WTC11 (cell line): ENCODE data around the gene ZFYVE28. TPM values are rescaled to one million over a fixed set of nuclear protein-coding genes. Genes with fewer than 3 reads are reported as not detected.

Source experiments
- ATAC-seq: fragments of 200-7000 bp; cut with Tn5 transposase; 2 replicates; pipeline ENCODE4 v1.10.0; 2021; ENCODE audit warnings: mild to moderate bottlenecking, moderate library complexity
- CTCF ChIA-PET: fragments of 300-600 bp; sonication (Branson Sonifier 250); formaldehyde crosslinking; loops from one replicate; lab custom pipeline; 2021; ENCODE audit warnings: antibody characterized with exemption; lab: Charles Lee
- POLR2A ChIA-PET: fragments of 350-600 bp; sonication (Branson Sonifier 250); formaldehyde crosslinking; loops from one replicate; lab custom pipeline; 2021; ENCODE audit warnings: antibody characterized with exemption; lab: Charles Lee
- DNase-seq: peaks from one replicate; pipeline ENCODE4 v3.0.0; 2021; ENCODE audit warnings: low spot score
- H3K27ac Mint-ChIP-seq: 2 replicates; pipeline ENCODE4 v1.8.0; 2021; ENCODE audit warnings: mixed read lengths
- H3K27me3 Mint-ChIP-seq: 2 replicates; pipeline ENCODE4 v1.8.0; 2021; ENCODE audit warnings: low read depth, mild to moderate bottlenecking, moderate library complexity, mixed read lengths
- H3K36me3 Mint-ChIP-seq: 2 replicates; pipeline ENCODE4 v1.8.0; 2021; ENCODE audit warnings: mixed read lengths
- H3K4me1 Mint-ChIP-seq: 2 replicates; pipeline ENCODE4 v1.8.0; 2022; ENCODE audit warnings: mixed read lengths
- H3K4me3 Mint-ChIP-seq: 2 replicates; pipeline ENCODE4 v1.8.0; 2021; ENCODE audit warnings: mild to moderate bottlenecking, moderate library complexity, mixed read lengths
- H3K9me3 Mint-ChIP-seq: 2 replicates; pipeline ENCODE4 v1.8.0; 2021; ENCODE audit warnings: mixed read lengths
- EMX1 ChIP-seq: fragments of 250-450 bp; sonication (Bioruptor Pico); IDR thresholded peaks from 2 replicates; pipeline ENCODE4 v1.8.0; 2021; ENCODE audit warnings: mild to moderate bottlenecking
- ETV6 ChIP-seq: sonication (generic); formaldehyde crosslinking; IDR thresholded peaks from 2 replicates; pipeline ENCODE4 v1.8.1; 2022; ENCODE audit warnings: mild to moderate bottlenecking, missing genetic modification reagents
- FOXJ3 ChIP-seq: sonication (generic); formaldehyde crosslinking; IDR thresholded peaks from 2 replicates; pipeline ENCODE4 v1.9.0; 2021; ENCODE audit warnings: missing genetic modification reagents, mild to moderate bottlenecking, borderline replicate concordance
- FOXK1 ChIP-seq: sonication (generic); formaldehyde crosslinking; IDR thresholded peaks from 2 replicates; pipeline ENCODE4 v1.8.0; 2022; ENCODE audit warnings: mild to moderate bottlenecking, moderate library complexity, missing genetic modification reagents
- GABPB1 ChIP-seq: sonication (generic); formaldehyde crosslinking; IDR thresholded peaks from 2 replicates; pipeline ENCODE4 v1.8.1; 2023; ENCODE audit warnings: mild to moderate bottlenecking, missing genetic modification reagents
- MAX ChIP-seq: sonication (generic); formaldehyde crosslinking; IDR thresholded peaks from 2 replicates; pipeline ENCODE4 v1.8.0; 2022; ENCODE audit warnings: mild to moderate bottlenecking, missing genetic modification reagents
- MYBL2 ChIP-seq: sonication (generic); formaldehyde crosslinking; IDR thresholded peaks from 2 replicates; pipeline ENCODE4 v1.8.1; 2023; ENCODE audit warnings: mild to moderate bottlenecking, moderate library complexity, missing genetic modification reagents
- NFATC4 ChIP-seq: fragments of 250-450 bp; sonication (Bioruptor Pico); IDR thresholded peaks from 2 replicates; pipeline ENCODE4 v1.9.0; 2021; ENCODE audit warnings: mild to moderate bottlenecking
- NFYB ChIP-seq: sonication (generic); formaldehyde crosslinking; conservative IDR thresholded peaks from 2 replicates; pipeline ENCODE4 v1.8.0; 2022; ENCODE audit warnings: low read depth, missing genetic modification reagents
- NR2C2 ChIP-seq: sonication (generic); formaldehyde crosslinking; IDR thresholded peaks from 2 replicates; pipeline ENCODE4 v1.8.0; 2022; ENCODE audit warnings: mild to moderate bottlenecking, missing genetic modification reagents
- OVOL2 ChIP-seq: fragments of 250-450 bp; sonication (Bioruptor Pico); IDR thresholded peaks from 2 replicates; pipeline ENCODE4 v1.9.0; 2021; ENCODE audit warnings: mild to moderate bottlenecking, borderline replicate concordance
- PRDM15 ChIP-seq: sonication (generic); formaldehyde crosslinking; IDR thresholded peaks from 2 replicates; pipeline ENCODE4 v1.8.0; 2022; ENCODE audit warnings: missing genetic modification reagents
- PRRX2 ChIP-seq: fragments of 250-450 bp; sonication (Bioruptor Pico); IDR thresholded peaks from 2 replicates; pipeline ENCODE4 v1.8.0; 2021; ENCODE audit warnings: mild to moderate bottlenecking
- RELA ChIP-seq: sonication (generic); formaldehyde crosslinking; IDR thresholded peaks from 2 replicates; pipeline ENCODE4 v1.8.1; 2022; ENCODE audit warnings: missing genetic modification reagents, mild to moderate bottlenecking, borderline replicate concordance
- RORB ChIP-seq: fragments of 250-450 bp; sonication (Bioruptor Pico); IDR thresholded peaks from 2 replicates; pipeline ENCODE4 v1.9.0; 2021; ENCODE audit warnings: mild to moderate bottlenecking
- SMAD4 ChIP-seq: sonication (generic); formaldehyde crosslinking; IDR thresholded peaks from 2 replicates; pipeline ENCODE4 v1.8.0; 2022; ENCODE audit warnings: mild to moderate bottlenecking, missing genetic modification reagents
- SOX15 ChIP-seq: fragments of 250-450 bp; sonication (Bioruptor Pico); IDR thresholded peaks from 2 replicates; pipeline ENCODE4 v1.9.0; 2021; ENCODE audit warnings: mild to moderate bottlenecking
- TCF7 ChIP-seq: sonication (generic); formaldehyde crosslinking; IDR thresholded peaks from 2 replicates; pipeline ENCODE4 v1.8.0; 2022; ENCODE audit warnings: mild to moderate bottlenecking, low read depth, missing genetic modification reagents, moderate library complexity
- TEAD1 ChIP-seq: sonication (generic); formaldehyde crosslinking; IDR thresholded peaks from 2 replicates; pipeline ENCODE4 v1.8.0; 2022; ENCODE audit warnings: mild to moderate bottlenecking, missing genetic modification reagents
- TEAD4 ChIP-seq: sonication (generic); formaldehyde crosslinking; IDR thresholded peaks from 2 replicates; pipeline ENCODE4 v1.8.0; 2022; ENCODE audit warnings: mild to moderate bottlenecking, missing genetic modification reagents
- ZNF416 ChIP-seq: fragments of 250-450 bp; sonication (Bioruptor Pico); IDR thresholded peaks from 2 replicates; pipeline ENCODE4 v1.9.0; 2021; ENCODE audit warnings: mild to moderate bottlenecking, inconsistent platforms
- total RNA-seq: library from RNA; stranded (reverse); gene quantifications from 3 replicates; pipeline ENCODE4 v1.2.3, GENCODE V29; 2021
- TF ChIP-seq, protein P1 (sequence below): sonication (generic); formaldehyde crosslinking; IDR thresholded peaks from 2 replicates; pipeline ENCODE4 v1.8.0; 2023; ENCODE audit warnings: missing genetic modification reagents
- TF ChIP-seq, protein P2 (sequence below): sonication (generic); formaldehyde crosslinking; IDR thresholded peaks from 2 replicates; pipeline ENCODE4 v1.8.1; 2023; ENCODE audit warnings: mild to moderate bottlenecking, missing genetic modification reagents, borderline replicate concordance

Gene ZFYVE28
- total RNA-seq, 1 experiment from 2014 or later, result 7.8 TPM

- Mint-ChIP-seq H3K27me3 (no peaks in the 10 kb centered on the region; the same call in 1 of the 2 replicates), H3K4me1 (no peaks in the 10 kb centered on the region), H3K36me3 (no peaks in the 10 kb centered on the region), H3K27ac (no peak overlapping the region), H3K4me3 (no peak overlapping the region), H3K9me3 (no peaks in the 10 kb centered on the region)
- TF ChIP-seq SOX15 (CRISPR knock-in tag), result no peak
- TF ChIP-seq ZNF416 (CRISPR knock-in tag), result no peak
- TF ChIP-seq TEAD4, result no peak
- no peak for TF ChIP-seq NFYB (CRISPR knock-in tag)
- TF ChIP-seq FOXJ3 (CRISPR knock-in tag), result no peak
- no peak for TF ChIP-seq EMX1 (CRISPR knock-in tag)
- no peak for TF ChIP-seq SMAD4 (CRISPR knock-in tag)
- TF ChIP-seq PRDM15 (CRISPR knock-in tag), result no peak
- no peak for TF ChIP-seq NFATC4 (CRISPR knock-in tag)
- no peak for TF ChIP-seq TCF7 (CRISPR knock-in tag)
- ATAC-seq, result no peak
- CTCF ChIA-PET, result no interaction called here
- no peak for DNase-seq
- POLR2A ChIA-PET, result interaction anchor here (0.7 kb wide), 1 partner anchor 116 kb away, joined by 5 read pairs; no protein-coding TSS in a partner anchor
These were observed 140.5 kb downstream of the ZFYVE28 start for GRCh38 chr4:2277956-2278355.

- Mint-ChIP-seq H3K27me3 (no peaks in the 10 kb centered on the region; the same call in 1 of the 2 replicates), H3K4me1 (no peaks in the 10 kb centered on the region), H3K36me3 (no peaks in the 10 kb centered on the region), H3K4me3 (no peak overlapping the region), H3K9me3 (no peaks in the 10 kb centered on the region), H3K27ac (no peak overlapping the region)
- ChIA-PET CTCF (interaction anchor here (0.6 kb wide), 1 partner anchor 366 kb away, joined by 4 read pairs; no protein-coding TSS in a partner anchor), POLR2A (no interaction called here)
- TF ChIP-seq PRDM15 (CRISPR knock-in tag) (no peak), OVOL2 (CRISPR knock-in tag) (no peak), MYBL2 (CRISPR knock-in tag) (no peak), EMX1 (CRISPR knock-in tag) (no peak), RORB (no peak), NR2C2 (no peak), MAX (CRISPR knock-in tag) (no peak), TEAD1 (CRISPR knock-in tag) (no peak), RELA (CRISPR knock-in tag) (no peak), ZNF416 (CRISPR knock-in tag) (no peak), GABPB1 (CRISPR knock-in tag) (no peak), FOXK1 (CRISPR knock-in tag) (no peak), SMAD4 (CRISPR knock-in tag) (no peak), PRRX2 (CRISPR knock-in tag) (no peak), ETV6 (CRISPR knock-in tag) (no peak)
- TF ChIP-seq, protein P1, sequence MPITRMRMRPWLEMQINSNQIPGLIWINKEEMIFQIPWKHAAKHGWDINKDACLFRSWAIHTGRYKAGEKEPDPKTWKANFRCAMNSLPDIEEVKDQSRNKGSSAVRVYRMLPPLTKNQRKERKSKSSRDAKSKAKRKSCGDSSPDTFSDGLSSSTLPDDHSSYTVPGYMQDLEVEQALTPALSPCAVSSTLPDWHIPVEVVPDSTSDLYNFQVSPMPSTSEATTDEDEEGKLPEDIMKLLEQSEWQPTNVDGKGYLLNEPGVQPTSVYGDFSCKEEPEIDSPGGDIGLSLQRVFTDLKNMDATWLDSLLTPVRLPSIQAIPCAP (CRISPR knock-in tag), result no peak
- TF ChIP-seq, protein P2, sequence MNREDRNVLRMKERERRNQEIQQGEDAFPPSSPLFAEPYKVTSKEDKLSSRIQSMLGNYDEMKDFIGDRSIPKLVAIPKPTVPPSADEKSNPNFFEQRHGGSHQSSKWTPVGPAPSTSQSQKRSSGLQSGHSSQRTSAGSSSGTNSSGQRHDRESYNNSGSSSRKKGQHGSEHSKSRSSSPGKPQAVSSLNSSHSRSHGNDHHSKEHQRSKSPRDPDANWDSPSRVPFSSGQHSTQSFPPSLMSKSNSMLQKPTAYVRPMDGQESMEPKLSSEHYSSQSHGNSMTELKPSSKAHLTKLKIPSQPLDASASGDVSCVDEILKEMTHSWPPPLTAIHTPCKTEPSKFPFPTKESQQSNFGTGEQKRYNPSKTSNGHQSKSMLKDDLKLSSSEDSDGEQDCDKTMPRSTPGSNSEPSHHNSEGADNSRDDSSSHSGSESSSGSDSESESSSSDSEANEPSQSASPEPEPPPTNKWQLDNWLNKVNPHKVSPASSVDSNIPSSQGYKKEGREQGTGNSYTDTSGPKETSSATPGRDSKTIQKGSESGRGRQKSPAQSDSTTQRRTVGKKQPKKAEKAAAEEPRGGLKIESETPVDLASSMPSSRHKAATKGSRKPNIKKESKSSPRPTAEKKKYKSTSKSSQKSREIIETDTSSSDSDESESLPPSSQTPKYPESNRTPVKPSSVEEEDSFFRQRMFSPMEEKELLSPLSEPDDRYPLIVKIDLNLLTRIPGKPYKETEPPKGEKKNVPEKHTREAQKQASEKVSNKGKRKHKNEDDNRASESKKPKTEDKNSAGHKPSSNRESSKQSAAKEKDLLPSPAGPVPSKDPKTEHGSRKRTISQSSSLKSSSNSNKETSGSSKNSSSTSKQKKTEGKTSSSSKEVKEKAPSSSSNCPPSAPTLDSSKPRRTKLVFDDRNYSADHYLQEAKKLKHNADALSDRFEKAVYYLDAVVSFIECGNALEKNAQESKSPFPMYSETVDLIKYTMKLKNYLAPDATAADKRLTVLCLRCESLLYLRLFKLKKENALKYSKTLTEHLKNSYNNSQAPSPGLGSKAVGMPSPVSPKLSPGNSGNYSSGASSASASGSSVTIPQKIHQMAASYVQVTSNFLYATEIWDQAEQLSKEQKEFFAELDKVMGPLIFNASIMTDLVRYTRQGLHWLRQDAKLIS (CRISPR knock-in tag), result no peak
- ATAC-seq, result no peak
- DNase-seq, result no peak
These were observed 141.7 kb downstream of the ZFYVE28 start for GRCh38 chr4:2276581-2277325.
